ENCODE results near the gene CARD6. TPM values are rescaled to one million over a fixed set of nuclear protein-coding genes. Genes with fewer than 3 reads are reported as not detected.

The CARD6 gene
- total and polyA plus RNA-seq, 2 of the 13 experiments (the other 11 are each of a cell fraction or from before 2014, with no cell fraction given), result 0.33 to 1.4 TPM

GRCh38 chr5:40798012-40798800 is 43.0 kb upstream of the CARD6 start, which contains the start of gene PRKAA1 (continued):
- TF ChIP-seq ZBTB4 (CRISPR knock-in tag; IDR thresholded peaks at IDR 0.05; ENCODE audit: borderline replicate concordance) (0 out of 2 replicates have a peak, but pooled peaks have one; percentile 26), ZNF264 (CRISPR knock-in tag; IDR thresholded peaks at IDR 0.05) (peak; percentile 43; the same call in 1 of the 2 replicates), ARNT (IDR thresholded peaks at IDR 0.05) (no peak), ZFP36L2 (CRISPR knock-in tag; IDR thresholded peaks at IDR 0.05) (no peak), TEF (CRISPR knock-in tag; IDR thresholded peaks at IDR 0.05) (no peak), ZBTB49 (CRISPR knock-in tag; IDR thresholded peaks at IDR 0.05; ENCODE audit: borderline replicate concordance) (no peak), ZBTB46 (CRISPR knock-in tag; IDR thresholded peaks at IDR 0.05; ENCODE audit: borderline replicate concordance) (no peak), MAFK (conservative IDR thresholded peaks at IDR 0.05 in 1 of 2, IDR thresholded peaks at IDR 0.05 in 1 of 2; ENCODE audit: low read length in 2 of 2) (no peak), ZNF562 (CRISPR knock-in tag; IDR thresholded peaks at IDR 0.05; ENCODE audit: borderline replicate concordance) (no peak), ZNF281 (CRISPR knock-in tag; IDR thresholded peaks at IDR 0.05; ENCODE audit: borderline replicate concordance) (peak; percentile 9; the same call in 1 of the 2 replicates), SMC3 (IDR thresholded peaks at IDR 0.05; ENCODE audit: low read length) (no peak; the same call in none of the 2 replicates), FOXP1 (IDR thresholded peaks at IDR 0.05) (no peak), FOXP1 (CRISPR knock-in tag; IDR thresholded peaks at IDR 0.05) (no peak), NR0B2 (CRISPR knock-in tag; IDR thresholded peaks at IDR 0.05) (no peak)
